Thyroid gland (tissue), 4 donors: ENCODE measurements around the gene HEATR9.

Experiments used
- CTCF ChIP-seq, 6 experiments: fragments of 200-600 bp in 3 of 6; fragments of 450-650 bp in 3 of 6; sonication (generic) in 3 of 6; IDR thresholded peaks; one replicate each; pipeline ENCODE4 v1.5.1; 2016 to 2019; ENCODE audit warnings: antibody characterized with exemption in 6 of 6, mild to moderate bottlenecking in 2 of 6, inconsistent platforms in 1 of 6, moderate library complexity in 1 of 6
- POLR2A ChIP-seq, 2 donors: fragments of 450-650 bp; IDR thresholded peaks; one replicate each; pipeline ENCODE4 v1.6.1; 2017; ENCODE audit warnings: antibody characterized with exemption in 2 of 2, mild to moderate bottlenecking in 2 of 2, moderate library complexity in 1 of 2

GRCh38 chr17:35913609-35914008 lies 44.9 kb upstream of the HEATR9 start:
- TF ChIP-seq CTCF (IDR thresholded peaks at IDR 0.05) (no peak), POLR2A (IDR thresholded peaks at IDR 0.05) (no peak)
